ENCODE measurements around the gene SH2D1B.
"Not testable (repeated sequence)": the region's sequence is repeated elsewhere in the genome, so short reads cannot be mapped to it uniquely, and the experiment has no call there.

The SH2D1B gene

GRCh38 chr1:162359523-162360236 lies 52.3 kb downstream of the SH2D1B start:
- DNase-seq: no peak

GRCh38 chr1:162358928-162359327 lies 53.0 kb downstream of the SH2D1B start:
- DNase-seq: no peak

- DNase-seq: no peak
Observed at GRCh38 chr1:162357681-162358266, 54.2 kb downstream of the SH2D1B start.

GRCh38 chr1:162353702-162354101 lies 58.2 kb downstream of the SH2D1B start:
- no peak for DNase-seq

GRCh38 chr1:162353078-162353477 lies 58.9 kb downstream of the SH2D1B start:
- DNase-seq: no peak

- DNase-seq: not testable (repeated sequence)
Observed at GRCh38 chr1:162351874-162352273, 60.1 kb downstream of the SH2D1B start.

GRCh38 chr1:162351246-162351842 lies 60.6 kb downstream of the SH2D1B start:
- no peak for DNase-seq

- DNase-seq: no peak
Observed at GRCh38 chr1:162349635-162350330, 62.2 kb downstream of the SH2D1B start.

GRCh38 chr1:162347281-162347680 lies 64.7 kb downstream of the SH2D1B start:
- no peak for DNase-seq
